Neural cell (in vitro differentiated cells): ENCODE results near the gene SPAG7.

Source experiments
- EP300 ChIP-seq: fragments of 450-650 bp; conservative IDR thresholded peaks from 2 replicates; pipeline ENCODE4 v1.6.1; 2014; ENCODE audit warnings: antibody characterized with exemption, mild to moderate bottlenecking, moderate library complexity; ENCODE audit not compliant: poor library complexity, severe bottlenecking
- EZH2 ChIP-seq: fragments of 200-600, 300-800 bp; shearing (Covaris generic), sonication (generic); IDR thresholded peaks from 2 replicates; pipeline ENCODE4 v1.6.1; 2014; ENCODE audit warnings: antibody characterized with exemption, low read length, borderline replicate concordance, mild to moderate bottlenecking; ENCODE audit not compliant: insufficient read depth, poor library complexity, severe bottlenecking
- POLR2AphosphoS5 ChIP-seq: IDR thresholded peaks from 2 replicates; pipeline ENCODE4 v1.6.1; 2012
- RAD21 ChIP-seq: fragments of 450-650 bp; conservative IDR thresholded peaks from 2 replicates; pipeline ENCODE4 v1.6.1; 2014; ENCODE audit warnings: antibody characterized with exemption, mild to moderate bottlenecking, moderate library complexity
- SMC3 ChIP-seq: fragments of 450-650 bp; conservative IDR thresholded peaks from 2 replicates; pipeline ENCODE4 v1.6.1; 2014; ENCODE audit warnings: antibody characterized with exemption, mild to moderate bottlenecking, moderate library complexity; ENCODE audit not compliant: poor library complexity
- TF ChIP-seq, protein P1 (sequence below): fragments of 450-650 bp; IDR thresholded peaks from 2 replicates; pipeline ENCODE4 v1.5.1; 2014; ENCODE audit warnings: antibody characterized with exemption, mild to moderate bottlenecking, moderate library complexity; ENCODE audit not compliant: poor library complexity, severe bottlenecking
- TF ChIP-seq, protein P2 (sequence below): IDR thresholded peaks from 2 replicates; pipeline ENCODE4 v1.6.1; 2012; ENCODE audit warnings: borderline replicate concordance

- TF ChIP-seq EP300 (no peak), EZH2 (no peak), SMC3 (no peak), RAD21 (no peak), POLR2AphosphoS5 (no peak)
- TF ChIP-seq, protein P1, sequence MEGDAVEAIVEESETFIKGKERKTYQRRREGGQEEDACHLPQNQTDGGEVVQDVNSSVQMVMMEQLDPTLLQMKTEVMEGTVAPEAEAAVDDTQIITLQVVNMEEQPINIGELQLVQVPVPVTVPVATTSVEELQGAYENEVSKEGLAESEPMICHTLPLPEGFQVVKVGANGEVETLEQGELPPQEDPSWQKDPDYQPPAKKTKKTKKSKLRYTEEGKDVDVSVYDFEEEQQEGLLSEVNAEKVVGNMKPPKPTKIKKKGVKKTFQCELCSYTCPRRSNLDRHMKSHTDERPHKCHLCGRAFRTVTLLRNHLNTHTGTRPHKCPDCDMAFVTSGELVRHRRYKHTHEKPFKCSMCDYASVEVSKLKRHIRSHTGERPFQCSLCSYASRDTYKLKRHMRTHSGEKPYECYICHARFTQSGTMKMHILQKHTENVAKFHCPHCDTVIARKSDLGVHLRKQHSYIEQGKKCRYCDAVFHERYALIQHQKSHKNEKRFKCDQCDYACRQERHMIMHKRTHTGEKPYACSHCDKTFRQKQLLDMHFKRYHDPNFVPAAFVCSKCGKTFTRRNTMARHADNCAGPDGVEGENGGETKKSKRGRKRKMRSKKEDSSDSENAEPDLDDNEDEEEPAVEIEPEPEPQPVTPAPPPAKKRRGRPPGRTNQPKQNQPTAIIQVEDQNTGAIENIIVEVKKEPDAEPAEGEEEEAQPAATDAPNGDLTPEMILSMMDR: no peak
- TF ChIP-seq, protein P2, sequence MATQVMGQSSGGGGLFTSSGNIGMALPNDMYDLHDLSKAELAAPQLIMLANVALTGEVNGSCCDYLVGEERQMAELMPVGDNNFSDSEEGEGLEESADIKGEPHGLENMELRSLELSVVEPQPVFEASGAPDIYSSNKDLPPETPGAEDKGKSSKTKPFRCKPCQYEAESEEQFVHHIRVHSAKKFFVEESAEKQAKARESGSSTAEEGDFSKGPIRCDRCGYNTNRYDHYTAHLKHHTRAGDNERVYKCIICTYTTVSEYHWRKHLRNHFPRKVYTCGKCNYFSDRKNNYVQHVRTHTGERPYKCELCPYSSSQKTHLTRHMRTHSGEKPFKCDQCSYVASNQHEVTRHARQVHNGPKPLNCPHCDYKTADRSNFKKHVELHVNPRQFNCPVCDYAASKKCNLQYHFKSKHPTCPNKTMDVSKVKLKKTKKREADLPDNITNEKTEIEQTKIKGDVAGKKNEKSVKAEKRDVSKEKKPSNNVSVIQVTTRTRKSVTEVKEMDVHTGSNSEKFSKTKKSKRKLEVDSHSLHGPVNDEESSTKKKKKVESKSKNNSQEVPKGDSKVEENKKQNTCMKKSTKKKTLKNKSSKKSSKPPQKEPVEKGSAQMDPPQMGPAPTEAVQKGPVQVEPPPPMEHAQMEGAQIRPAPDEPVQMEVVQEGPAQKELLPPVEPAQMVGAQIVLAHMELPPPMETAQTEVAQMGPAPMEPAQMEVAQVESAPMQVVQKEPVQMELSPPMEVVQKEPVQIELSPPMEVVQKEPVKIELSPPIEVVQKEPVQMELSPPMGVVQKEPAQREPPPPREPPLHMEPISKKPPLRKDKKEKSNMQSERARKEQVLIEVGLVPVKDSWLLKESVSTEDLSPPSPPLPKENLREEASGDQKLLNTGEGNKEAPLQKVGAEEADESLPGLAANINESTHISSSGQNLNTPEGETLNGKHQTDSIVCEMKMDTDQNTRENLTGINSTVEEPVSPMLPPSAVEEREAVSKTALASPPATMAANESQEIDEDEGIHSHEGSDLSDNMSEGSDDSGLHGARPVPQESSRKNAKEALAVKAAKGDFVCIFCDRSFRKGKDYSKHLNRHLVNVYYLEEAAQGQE: no peak
Observed at GRCh38 chr17:4945944-4946280, 21.7 kb downstream of the SPAG7 start.
